Peyer's patch (tissue), 4 donors: ENCODE data around the gene BRCA1. TPM values are rescaled to one million over a fixed set of nuclear protein-coding genes. Genes with fewer than 3 reads are reported as not detected.
"Not testable (repeated sequence)": the region's sequence is repeated elsewhere in the genome, so short reads cannot be mapped to it uniquely, and the experiment has no call there.

Experiments used
- DNase-seq, 3 donors: peaks; one replicate each; pipeline ENCODE4 v3.0.0-alpha.2; 2017 to 2019
- H3K27ac ChIP-seq, 4 donors: fragments of 200-600 bp; sonication (generic); one replicate each; pipeline ENCODE4 v1.5.1; 2016 to 2019
- H3K27me3 ChIP-seq, 2 donors: fragments of 200-600 bp; sonication (generic); one replicate each; pipeline ENCODE4 v1.5.1; 2019
- H3K36me3 ChIP-seq, 3 donors: fragments of 200-600 bp; sonication (generic); one replicate each; pipeline ENCODE4 v1.5.1; 2016 to 2019
- H3K4me1 ChIP-seq, 4 donors: fragments of 200-600 bp; sonication (generic); one replicate each; pipeline ENCODE4 v1.5.1; 2016 to 2019
- H3K4me3 ChIP-seq, 4 donors: fragments of 200-600 bp; sonication (generic); 1 replicate in 3 of 4; 2 replicates in 1 of 4; pipeline ENCODE4 v1.5.1; 2016 to 2019; ENCODE audit warnings: mild to moderate bottlenecking in 1 of 4
- H3K9me3 ChIP-seq, 4 donors: fragments of 200-600 bp; sonication (generic); one replicate each; pipeline ENCODE4 v1.5.1; 2016 to 2019; ENCODE audit warnings: mild to moderate bottlenecking in 1 of 4
- CTCF ChIP-seq, 6 experiments: fragments of 450-650 bp in 4 of 6; fragments of 200-600 bp in 2 of 6; sonication (generic) in 1 of 6; IDR thresholded peaks; one replicate each; pipeline ENCODE4 v1.5.1; 2017 to 2019; ENCODE audit warnings: antibody characterized with exemption in 6 of 6, mild to moderate bottlenecking in 3 of 6, moderate library complexity in 1 of 6
- POLR2A ChIP-seq, 2 donors: fragments of 450-650 bp; IDR thresholded peaks; one replicate each; pipeline ENCODE4 v1.5.1; 2017; ENCODE audit warnings: antibody characterized with exemption in 2 of 2, mild to moderate bottlenecking in 2 of 2, moderate library complexity in 2 of 2
- total RNA-seq, 4 donors: library from RNA; depleted of rRNA; stranded (reverse); fragments of >200 nt; gene quantifications; one replicate each; pipeline ENCODE4 v1.1.0, GENCODE V29; 2016

The BRCA1 gene
- total RNA-seq, 4 donors from 2014 or later: 9.0 to 38.0 (median 14.2) TPM

DNA sequence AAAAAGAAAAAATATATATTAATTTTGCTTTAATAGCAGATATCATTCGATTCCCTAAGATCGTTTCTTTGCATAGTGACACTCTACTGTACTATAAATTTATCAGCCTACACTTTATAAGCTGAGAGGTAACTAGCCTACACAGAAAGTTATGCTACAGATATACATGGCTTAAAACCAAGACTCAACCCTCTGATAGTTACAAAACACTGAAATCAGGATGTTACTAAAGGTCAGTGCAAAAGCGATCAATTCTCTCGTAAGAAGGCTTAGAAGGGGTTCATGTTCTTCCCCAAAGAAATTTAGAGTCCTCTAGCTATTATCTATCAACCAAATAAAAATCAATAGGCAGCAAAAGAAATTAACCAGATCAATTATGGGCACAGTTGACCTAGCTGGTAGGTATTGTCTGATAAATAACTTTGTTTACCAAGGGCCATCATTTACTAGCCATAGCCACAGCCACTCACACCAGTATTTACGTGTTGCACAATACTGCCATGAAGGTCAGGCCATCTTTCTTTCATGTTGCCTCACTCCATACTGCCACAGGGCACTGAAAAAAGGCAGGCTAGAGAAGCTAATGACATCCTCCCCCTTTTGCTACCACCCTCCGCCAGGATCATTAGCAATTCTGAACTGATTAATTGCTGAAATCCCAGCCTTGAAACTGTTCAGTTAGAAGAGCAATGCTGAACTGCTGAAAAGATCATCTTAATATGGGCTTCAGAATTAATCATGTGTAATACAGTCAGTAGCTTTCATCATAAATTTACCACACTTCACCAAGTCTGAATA lies 56.4 kb downstream of the BRCA1 start:
- TF ChIP-seq CTCF (IDR thresholded peaks at IDR 0.05): no peak
- no peak for TF ChIP-seq POLR2A (IDR thresholded peaks at IDR 0.05)
- Histone ChIP-seq H3K4me3 (no peak overlapping the region), H3K4me1 (no peaks in the 10 kb centered on the region), H3K36me3 (no peaks in the 10 kb centered on the region), H3K27me3 (no peaks in the 10 kb centered on the region), H3K9me3 (no peaks in the 10 kb centered on the region), H3K27ac (no peak overlapping the region)
- DNase-seq: no peak

DNA sequence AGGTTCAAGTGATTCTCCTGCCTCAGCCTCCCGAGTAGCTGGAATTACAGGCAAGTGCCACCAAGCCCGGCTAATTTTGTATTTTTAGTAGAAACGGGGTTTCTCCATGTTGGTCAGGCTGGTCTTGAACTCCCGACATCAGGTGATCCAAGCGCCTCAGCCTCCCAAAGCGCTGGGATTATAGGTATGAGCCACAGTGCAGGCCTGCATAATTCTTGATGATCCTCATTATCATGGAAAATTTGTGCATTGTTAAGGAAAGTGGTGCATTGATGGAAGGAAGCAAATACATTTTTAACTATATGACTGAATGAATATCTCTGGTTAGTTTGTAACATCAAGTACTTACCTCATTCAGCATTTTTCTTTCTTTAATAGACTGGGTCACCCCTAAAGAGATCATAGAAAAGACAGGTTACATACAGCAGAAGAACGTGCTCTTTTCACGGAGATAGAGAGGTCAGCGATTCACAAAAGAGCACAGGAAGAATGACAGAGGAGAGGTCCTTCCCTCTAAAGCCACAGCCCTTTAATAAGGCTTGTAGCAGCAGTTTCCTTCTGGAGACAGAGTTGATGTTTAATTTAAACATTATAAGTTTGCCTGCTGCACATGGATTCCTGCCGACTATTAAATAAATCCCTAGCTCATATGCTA lies 62.1 kb downstream of the BRCA1 start:
- Histone ChIP-seq H3K9me3 (no peaks in the 10 kb centered on the region), H3K27ac (no peak overlapping the region), H3K27me3 (no peaks in the 10 kb centered on the region), H3K4me1 (no peaks in the 10 kb centered on the region), H3K4me3 (no peak overlapping the region), H3K36me3 (no peaks in the 10 kb centered on the region)
- TF ChIP-seq POLR2A (IDR thresholded peaks at IDR 0.05) (no peak), CTCF (IDR thresholded peaks at IDR 0.05) (no peak)
- DNase-seq: no peak

GRCh38 chr17:43056051-43056450 lies 69.1 kb downstream of the BRCA1 start:
- Histone ChIP-seq H3K4me1 (no peaks in the 10 kb centered on the region), H3K27ac (no peak overlapping the region), H3K27me3 (no peaks in the 10 kb centered on the region), H3K4me3 (no peak overlapping the region), H3K36me3 (no peaks in the 10 kb centered on the region), H3K9me3 (no peaks in the 10 kb centered on the region)
- TF ChIP-seq CTCF (IDR thresholded peaks at IDR 0.05): no peak
- TF ChIP-seq POLR2A (IDR thresholded peaks at IDR 0.05): no peak
- no peak for DNase-seq

GRCh38 chr17:43053008-43053407 lies 72.2 kb downstream of the BRCA1 start:
- H3K27me3 ChIP-seq, H3K36me3 ChIP-seq, H3K4me1 ChIP-seq, DNase-seq, H3K9me3 ChIP-seq, H3K4me3 ChIP-seq, H3K27ac ChIP-seq: not testable (repeated sequence)

GRCh38 chr17:43051969-43052368 lies 73.2 kb downstream of the BRCA1 start:
- no peak for TF ChIP-seq CTCF (IDR thresholded peaks at IDR 0.05)
- no peak for TF ChIP-seq POLR2A (IDR thresholded peaks at IDR 0.05)
- no peaks in the 10 kb centered on the region for H3K4me1 ChIP-seq
- DNase-seq: no peak
- no peak overlapping the region for H3K27ac ChIP-seq
- no peak overlapping the region for H3K4me3 ChIP-seq
- no peaks in the 10 kb centered on the region for H3K36me3 ChIP-seq
- H3K9me3 ChIP-seq: no peaks in the 10 kb centered on the region
- H3K27me3 ChIP-seq: no peaks in the 10 kb centered on the region

DNA sequence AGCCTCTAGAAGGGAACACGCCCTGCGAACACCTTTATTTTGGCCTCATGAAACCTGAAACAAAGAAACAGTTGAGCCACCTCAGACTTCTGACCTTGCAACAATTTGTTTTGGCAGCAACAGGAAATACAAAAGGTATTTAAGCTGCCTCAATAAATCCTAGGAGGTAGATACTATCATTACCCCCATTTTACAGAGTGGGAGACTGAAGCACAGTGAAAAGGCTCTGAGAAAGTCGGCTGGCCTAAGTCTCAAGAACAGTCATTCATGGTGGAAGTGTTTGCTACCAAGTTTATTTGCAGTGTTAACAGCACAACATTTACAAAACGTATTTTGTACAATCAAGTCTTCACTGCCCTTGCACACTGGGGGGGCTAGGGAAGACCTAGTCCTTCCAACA lies 81.1 kb downstream of the BRCA1 start:
- Histone ChIP-seq H3K4me1 (no peaks in the 10 kb centered on the region), H3K4me3 (no peak overlapping the region), H3K27me3 (no peaks in the 10 kb centered on the region), H3K9me3 (no peaks in the 10 kb centered on the region), H3K27ac (no peak overlapping the region), H3K36me3 (no peaks in the 10 kb centered on the region)
- DNase-seq: no peak
- no peak for TF ChIP-seq POLR2A (IDR thresholded peaks at IDR 0.05)
- TF ChIP-seq CTCF (IDR thresholded peaks at IDR 0.05): no peak
